ENCODE measurements around the gene FGD2.

DNA sequence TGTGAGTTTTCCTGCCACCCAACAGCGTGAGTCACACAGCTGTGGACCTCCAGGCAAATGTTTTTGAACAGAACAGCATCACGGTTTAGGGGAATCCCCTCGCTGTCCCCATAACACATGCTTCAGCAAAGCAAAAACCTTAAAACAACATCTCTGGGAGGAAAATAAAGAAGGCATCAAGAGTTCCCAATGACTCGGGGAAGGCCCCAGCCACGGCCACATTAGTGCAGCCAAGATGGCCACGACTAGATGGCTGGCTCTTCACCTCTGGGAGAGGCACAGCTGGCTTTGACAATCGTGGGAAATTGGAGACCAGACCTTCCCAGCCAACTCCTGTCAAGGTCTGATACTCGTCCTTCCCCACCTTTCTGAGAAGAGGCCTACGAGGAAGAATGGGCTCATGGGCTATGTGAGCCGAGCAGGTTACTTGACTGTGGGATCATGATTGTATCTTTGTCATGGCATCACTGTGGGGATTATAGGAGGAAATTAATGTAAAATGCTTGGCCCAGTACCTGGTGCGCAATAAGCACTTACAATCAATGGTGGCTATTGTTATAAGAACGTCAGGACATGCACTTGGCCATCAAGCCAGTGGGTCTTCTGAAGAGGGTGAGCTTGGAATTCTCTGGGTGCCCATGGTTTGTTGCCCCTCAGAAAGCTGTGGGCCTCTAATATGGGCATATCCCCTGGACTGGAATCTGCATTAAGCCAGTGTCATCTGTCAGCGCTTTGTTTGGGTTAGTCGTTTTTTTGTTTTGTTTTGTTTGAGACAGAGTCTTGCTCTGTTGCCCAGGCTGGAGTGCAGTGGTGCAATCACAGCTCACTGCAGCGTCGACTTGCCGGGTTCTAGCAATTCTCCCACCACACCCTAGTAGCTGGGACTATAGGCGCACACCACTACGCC lies 43.6 kb downstream of the FGD2 start:
- TF ChIP-seq, protein P1, sequence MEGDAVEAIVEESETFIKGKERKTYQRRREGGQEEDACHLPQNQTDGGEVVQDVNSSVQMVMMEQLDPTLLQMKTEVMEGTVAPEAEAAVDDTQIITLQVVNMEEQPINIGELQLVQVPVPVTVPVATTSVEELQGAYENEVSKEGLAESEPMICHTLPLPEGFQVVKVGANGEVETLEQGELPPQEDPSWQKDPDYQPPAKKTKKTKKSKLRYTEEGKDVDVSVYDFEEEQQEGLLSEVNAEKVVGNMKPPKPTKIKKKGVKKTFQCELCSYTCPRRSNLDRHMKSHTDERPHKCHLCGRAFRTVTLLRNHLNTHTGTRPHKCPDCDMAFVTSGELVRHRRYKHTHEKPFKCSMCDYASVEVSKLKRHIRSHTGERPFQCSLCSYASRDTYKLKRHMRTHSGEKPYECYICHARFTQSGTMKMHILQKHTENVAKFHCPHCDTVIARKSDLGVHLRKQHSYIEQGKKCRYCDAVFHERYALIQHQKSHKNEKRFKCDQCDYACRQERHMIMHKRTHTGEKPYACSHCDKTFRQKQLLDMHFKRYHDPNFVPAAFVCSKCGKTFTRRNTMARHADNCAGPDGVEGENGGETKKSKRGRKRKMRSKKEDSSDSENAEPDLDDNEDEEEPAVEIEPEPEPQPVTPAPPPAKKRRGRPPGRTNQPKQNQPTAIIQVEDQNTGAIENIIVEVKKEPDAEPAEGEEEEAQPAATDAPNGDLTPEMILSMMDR (IDR thresholded peaks at IDR 0.05; ENCODE audit: borderline replicate concordance, extremely low read depth, low read length, poor library complexity, severe bottlenecking) = no peak
- no peak for TF ChIP-seq EZH2 (IDR thresholded peaks at IDR 0.05; ENCODE audit: borderline replicate concordance, low read depth, low read length, severe bottlenecking)

Data from DND-41 (cell line).